ENCODE measurements around the gene MYO5A.

GRCh38 chr15:52261498-52262242 lies 267.0 kb downstream of the MYO5A start:
- no peak for TF ChIP-seq POLR2A (IDR thresholded peaks at IDR 0.05)
- no peak for TF ChIP-seq CTCF (IDR thresholded peaks at IDR 0.05 in 4 of 5, conservative IDR thresholded peaks at IDR 0.05 in 1 of 5)

Data from gastrocnemius medialis (tissue), 4 donors.